Osteoblast (primary cell): ENCODE measurements around the gene PDE4B. TPM values are rescaled to one million over a fixed set of nuclear protein-coding genes. Genes with fewer than 3 reads are reported as not detected.
"Not testable (repeated sequence)": the region's sequence is repeated elsewhere in the genome, so short reads cannot be mapped to it uniquely, and the experiment has no call there.

Source experiments
- DNase-seq: peaks from one replicate; pipeline ENCODE4 v3.0.0; 2011; ENCODE audit warnings: low spot score, mixed read lengths; ENCODE audit not compliant: insufficient read length; ENCODE audit errors: missing footprints
- H2AFZ ChIP-seq: 2 replicates; pipeline ENCODE4 v1.6.0; 2011; ENCODE audit warnings: mild to moderate bottlenecking, low read length
- H3K27ac ChIP-seq: 2 replicates; pipeline ENCODE4 v1.5.1; 2011; ENCODE audit warnings: mild to moderate bottlenecking, low read depth, low read length, moderate library complexity
- H3K27me3 ChIP-seq: 2 replicates; pipeline ENCODE4 v1.6.0; 2012; ENCODE audit warnings: mild to moderate bottlenecking, control low read depth, inconsistent platforms, low read length, moderate library complexity; ENCODE audit not compliant: insufficient read depth
- H3K36me3 ChIP-seq: 2 replicates; pipeline ENCODE4 v1.5.1; 2011; ENCODE audit warnings: mild to moderate bottlenecking, low read length, control low read depth, moderate library complexity; ENCODE audit not compliant: insufficient read depth
- H3K4me1 ChIP-seq: 2 replicates; pipeline ENCODE4 v1.5.1; 2011; ENCODE audit warnings: mild to moderate bottlenecking, low read length, control low read depth, moderate library complexity; ENCODE audit not compliant: insufficient read depth
- H3K4me2 ChIP-seq: 2 replicates; pipeline ENCODE4 v1.6.0; 2011; ENCODE audit warnings: mild to moderate bottlenecking, low read length; ENCODE audit not compliant: insufficient read depth
- H3K4me3 ChIP-seq: fragments of 200-600 bp; sonication (generic); 3 replicates; pipeline ENCODE4 v1.5.1; 2012; ENCODE audit warnings: mild to moderate bottlenecking, low read length, inconsistent platforms; ENCODE audit not compliant: insufficient read depth
- H3K79me2 ChIP-seq: 2 replicates; pipeline ENCODE4 v1.6.0; 2012; ENCODE audit warnings: mild to moderate bottlenecking, low read length, control low read depth, inconsistent platforms; ENCODE audit not compliant: insufficient read depth
- H3K9me3 ChIP-seq: 2 replicates; pipeline ENCODE4 v1.5.1; 2011; ENCODE audit warnings: low read depth, low read length, control low read depth
- H4K20me1 ChIP-seq: 2 replicates; pipeline ENCODE4 v1.6.0; 2012; ENCODE audit warnings: mild to moderate bottlenecking, low read length, control low read depth; ENCODE audit not compliant: insufficient read depth
- CTCF ChIP-seq: IDR thresholded peaks from 2 replicates; pipeline ENCODE4 v1.5.1; 2011; ENCODE audit warnings: mild to moderate bottlenecking, low read depth, low read length, moderate library complexity; ENCODE audit errors: extremely low read depth
- total RNA-seq: library from RNA; depleted of rRNA; stranded (reverse); fragments of >200 nt; gene quantifications from 2 replicates; pipeline ENCODE4 v1.2.3, GENCODE V29; 2012

The PDE4B gene
- total RNA-seq, 1 donor = 21.4 TPM

- no peak for TF ChIP-seq CTCF
- Histone ChIP-seq H3K79me2 (no peaks in the 10 kb centered on the region), H4K20me1 (no peaks in the 10 kb centered on the region), H3K4me3 (no peak overlapping the region), H3K9me3 (no peaks in the 10 kb centered on the region), H3K27me3 (no peaks in the 10 kb centered on the region), H3K4me2 (no peak overlapping the region), H3K4me1 (peaks cover 5% of the 10 kb centered on the region), H2AFZ (no peak overlapping the region), H3K36me3 (no peaks in the 10 kb centered on the region), H3K27ac (no peak overlapping the region)
- no peak for DNase-seq
Measured at GRCh38 chr1:66415866-66416265, 623.2 kb downstream of the PDE4B start.

- peaks cover 5% of the 10 kb centered on the region for H3K4me1 ChIP-seq
- no peak overlapping the region for H3K4me3 ChIP-seq
- H3K27ac ChIP-seq = no peak overlapping the region
- no peaks in the 10 kb centered on the region for H3K79me2 ChIP-seq
- H3K36me3 ChIP-seq = no peaks in the 10 kb centered on the region
- DNase-seq = no peak
- no peak overlapping the region for H3K4me2 ChIP-seq
- H3K27me3 ChIP-seq = no peaks in the 10 kb centered on the region
- no peaks in the 10 kb centered on the region for H3K9me3 ChIP-seq
- no peaks in the 10 kb centered on the region for H4K20me1 ChIP-seq
- H2AFZ ChIP-seq = no peak overlapping the region
- no peak for TF ChIP-seq CTCF
Measured at GRCh38 chr1:66416295-66416694, 623.6 kb downstream of the PDE4B start.

GRCh38 chr1:66418021-66418420 is 625.3 kb downstream of the PDE4B start:
- Histone ChIP-seq H3K9me3 (no peaks in the 10 kb centered on the region), H3K4me3 (no peak overlapping the region), H3K79me2 (no peaks in the 10 kb centered on the region), H2AFZ (no peak overlapping the region), H3K4me2 (no peak overlapping the region), H3K4me1 (no peaks in the 10 kb centered on the region), H3K27ac (no peak overlapping the region), H3K27me3 (no peaks in the 10 kb centered on the region), H4K20me1 (no peaks in the 10 kb centered on the region), H3K36me3 (no peaks in the 10 kb centered on the region)
- TF ChIP-seq CTCF = no peak
- DNase-seq = no peak

- not testable (repeated sequence) for H2AFZ ChIP-seq, H4K20me1 ChIP-seq, H3K4me2 ChIP-seq, H3K4me3 ChIP-seq, H3K27ac ChIP-seq, H3K79me2 ChIP-seq, H3K9me3 ChIP-seq, H3K27me3 ChIP-seq, DNase-seq, H3K4me1 ChIP-seq, H3K36me3 ChIP-seq
Measured at GRCh38 chr1:66420171-66420570, 627.5 kb downstream of the PDE4B start.

- H3K4me3 ChIP-seq, DNase-seq, H3K36me3 ChIP-seq: not testable (repeated sequence)
Measured at GRCh38 chr1:66420906-66421305, 628.2 kb downstream of the PDE4B start.

More at GRCh38 chr1:66420906-66421305, 628.2 kb downstream of the PDE4B start:
- not testable (repeated sequence) for H4K20me1 ChIP-seq, H3K27ac ChIP-seq, H3K4me1 ChIP-seq, H3K27me3 ChIP-seq, H3K79me2 ChIP-seq, H2AFZ ChIP-seq, H3K9me3 ChIP-seq, H3K4me2 ChIP-seq
